Keratinocyte (primary cell): ENCODE measurements around the gene MED15. TPM values are rescaled to one million over a fixed set of nuclear protein-coding genes. Genes with fewer than 3 reads are reported as not detected.

Source experiments
- DNase-seq: peaks from one replicate; pipeline ENCODE4 v3.0.0-alpha.2; 2011; ENCODE audit warnings: low read depth, missing footprints, low spot score
- FAIRE-seq: peaks from 2 replicates; lab custom pipeline; 2011; peaks lifted over from hg19 to GRCh38; lab: Jason Lieb, UNC
- H2AFZ ChIP-seq: 2 replicates; pipeline ENCODE4 v1.6.0; 2012; ENCODE audit warnings: low read length, control low read depth, inconsistent platforms; ENCODE audit not compliant: control insufficient read depth
- H3K27ac ChIP-seq: 2 replicates; pipeline ENCODE4 v1.5.1; 2011; ENCODE audit warnings: low read length; ENCODE audit not compliant: control insufficient read depth, insufficient read depth
- H3K27me3 ChIP-seq: 3 replicates; pipeline ENCODE4 v1.6.0; 2011; ENCODE audit warnings: low read length; ENCODE audit not compliant: control insufficient read depth, insufficient read depth; ENCODE audit errors: extremely low read depth
- H3K36me3 ChIP-seq, 2 experiments: 2 replicates in 1 of 2; 3 replicates in 1 of 2; pipeline ENCODE4 v1.5.1; 2011; ENCODE audit warnings: low read length in 2 of 2, mild to moderate bottlenecking in 1 of 2; ENCODE audit not compliant: control insufficient read depth in 2 of 2, insufficient read depth in 2 of 2; ENCODE audit errors: extremely low read depth in 1 of 2
- H3K4me1 ChIP-seq: 3 replicates; pipeline ENCODE4 v1.5.1; 2011; ENCODE audit warnings: low read length; ENCODE audit not compliant: control insufficient read depth, insufficient read depth; ENCODE audit errors: extremely low read depth
- H3K4me2 ChIP-seq: 3 replicates; pipeline ENCODE4 v1.6.0; 2011; ENCODE audit warnings: low read depth, low read length; ENCODE audit not compliant: control insufficient read depth, insufficient read depth; ENCODE audit errors: extremely low read depth
- H3K4me3 ChIP-seq, 3 experiments: fragments of 200-600 bp in 1 of 3; sonication (generic) in 1 of 3; 2 replicates in 2 of 3; 3 replicates in 1 of 3; pipeline ENCODE4 v1.5.1; 2011 to 2016; ENCODE audit warnings: low read length in 3 of 3, mild to moderate bottlenecking in 3 of 3, control low read depth in 2 of 3, inconsistent platforms in 1 of 3, low read depth in 1 of 3, mixed read lengths in 1 of 3, mixed run types in 1 of 3, moderate library complexity in 1 of 3; ENCODE audit not compliant: control insufficient read depth in 2 of 3, insufficient read depth in 2 of 3; ENCODE audit errors: extremely low read depth in 1 of 3
- H3K79me2 ChIP-seq: 2 replicates; pipeline ENCODE4 v1.6.0; 2012; ENCODE audit warnings: low read length; ENCODE audit not compliant: control insufficient read depth, insufficient read depth
- H3K9ac ChIP-seq: 3 replicates; pipeline ENCODE4 v1.6.0; 2011; ENCODE audit warnings: low read length; ENCODE audit not compliant: control insufficient read depth, insufficient read depth; ENCODE audit errors: extremely low read depth
- H3K9me1 ChIP-seq: 3 replicates; pipeline ENCODE4 v1.6.0; 2011; ENCODE audit warnings: low read length; ENCODE audit not compliant: control insufficient read depth, insufficient read depth; ENCODE audit errors: extremely low read depth
- H3K9me3 ChIP-seq: 2 replicates; pipeline ENCODE4 v1.5.1; 2012; ENCODE audit warnings: low read depth, low read length; ENCODE audit not compliant: control insufficient read depth
- H4K20me1 ChIP-seq: 3 replicates; pipeline ENCODE4 v1.6.0; 2011; ENCODE audit warnings: low read length; ENCODE audit not compliant: control insufficient read depth, insufficient read depth; ENCODE audit errors: extremely low read depth
- CTCF ChIP-seq, 3 experiments: IDR thresholded peaks in 1 of 3; conservative IDR thresholded peaks in 1 of 3; optimal IDR thresholded peaks in 1 of 3; 2 replicates in 2 of 3; 3 replicates in 1 of 3; pipeline versions ENCODE3 to v1.5.1; 2011; ENCODE audit warnings: low read length in 3 of 3, mild to moderate bottlenecking in 3 of 3, moderate library complexity in 2 of 3, control low read depth in 1 of 3, inconsistent platforms in 1 of 3; ENCODE audit not compliant: insufficient read depth in 2 of 3; ENCODE audit errors: extremely low read depth in 1 of 3
- EZH2 ChIP-seq: IDR thresholded peaks from one replicate; pipeline ENCODE4 v1.6.1; 2012; ENCODE audit warnings: inconsistent platforms, mild to moderate bottlenecking, low read length, moderate library complexity
- dilution Hi-C: fragments of 300-500 bp; cut with MboI; formaldehyde crosslinking; loops from one replicate; pipeline ENCODE4 v1.7.0; 2020; ENCODE audit warnings: low sequenced_read_pairs; ENCODE audit not compliant: extremely low pct_ligation_motif_present
- polyA plus RNA-seq, 5 experiments: library from polyadenylated mRNA; depleted of rRNA in 3 of 5; stranded (reverse) in 3 of 5; stranded (forward) in 1 of 5; unstranded in 1 of 5; fragments of >200 nt; gene quantifications; 1 replicate in 1 of 5; 2 replicates in 3 of 5; 3 replicates in 1 of 5; pipeline versions ENCODE4 v1.2.1 to v1.2.3, GENCODE V29; 2011 to 2012; ENCODE audit warnings: missing spikeins in 2 of 5, low read depth in 1 of 5, low replicate concordance in 1 of 5

The MED15 gene
- polyA plus RNA-seq, 1 donor (not counting 4 experiments of a cell fraction or from before 2014, with no cell fraction given): 24.9 TPM

GRCh38 chr22:20585639-20586402 is 78.4 kb downstream of the MED15 start:
- dilution Hi-C loops: no loop called here
- Histone ChIP-seq H3K27me3 (no peaks in the 10 kb centered on the region), H3K79me2 (peaks cover 14% of the 10 kb centered on the region), H3K9me1 (peaks cover 2% of the 10 kb centered on the region), H2AFZ (no peak overlapping the region), H3K9ac (no peak overlapping the region), H3K27ac (no peak overlapping the region), H3K4me1 (peaks cover 37% of the 10 kb centered on the region), H3K4me2 (no peak overlapping the region), H4K20me1 (peaks cover 7% of the 10 kb centered on the region), H3K36me3 (peaks cover 51 to 58% of the 10 kb centered on the region in 2 experiments), H3K9me3 (no peaks in the 10 kb centered on the region), H3K4me3 (no peak overlapping the region)
- TF ChIP-seq EZH2: no peak
- TF ChIP-seq CTCF (optimal IDR thresholded peaks at IDR 0.05 in 1 of 3, IDR thresholded peaks at IDR 0.05 in 1 of 3, conservative IDR thresholded peaks at IDR 0.05 in 1 of 3; ENCODE audit: extremely low read depth in 1 of 3, insufficient read depth in 2 of 3, low read length in 3 of 3): no peak
- DNase-seq: no peak
- no peak for FAIRE-seq

DNA sequence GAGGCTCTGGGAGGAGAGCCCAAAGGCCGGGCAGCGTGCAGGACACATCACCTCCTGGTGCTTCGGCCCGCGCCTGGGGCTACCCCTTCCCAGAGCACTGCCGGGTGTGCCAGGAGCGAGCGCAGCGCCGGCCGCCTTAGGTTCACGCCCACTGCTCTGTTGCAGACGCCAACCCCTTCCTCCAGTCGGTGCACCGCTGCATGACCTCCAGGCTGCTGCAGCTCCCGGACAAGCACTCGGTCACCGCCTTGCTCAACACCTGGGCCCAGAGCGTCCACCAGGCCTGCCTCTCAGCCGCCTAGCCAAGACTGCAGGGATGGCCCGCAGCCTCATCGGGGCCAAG is 79.0 kb downstream of the MED15 start:
- Histone ChIP-seq H3K27ac (no peak overlapping the region), H3K4me1 (peaks cover 42% of the 10 kb centered on the region), H3K9ac (no peak overlapping the region), H3K79me2 (peaks cover 10% of the 10 kb centered on the region), H4K20me1 (peaks cover 2% of the 10 kb centered on the region), H3K36me3 (peaks cover 46 to 54% of the 10 kb centered on the region in 2 experiments), H3K27me3 (no peaks in the 10 kb centered on the region), H3K9me1 (peaks cover 2% of the 10 kb centered on the region), H2AFZ (no peak overlapping the region), H3K4me2 (no peak overlapping the region), H3K9me3 (no peaks in the 10 kb centered on the region), H3K4me3 (no peak overlapping the region)
- no peak for FAIRE-seq
- TF ChIP-seq CTCF (optimal IDR thresholded peaks at IDR 0.05 in 1 of 3, IDR thresholded peaks at IDR 0.05 in 1 of 3, conservative IDR thresholded peaks at IDR 0.05 in 1 of 3; ENCODE audit: extremely low read depth in 1 of 3, insufficient read depth in 2 of 3, low read length in 3 of 3): no peak
- TF ChIP-seq EZH2: no peak
- DNase-seq: no peak
- dilution Hi-C loops: no loop called here
